GM12878 (cell line): Measurements from ENCODE around the gene RAP1A. TPM values are rescaled to one million over a fixed set of nuclear protein-coding genes. Genes with fewer than 3 reads are reported as not detected.
"Not testable (repeated sequence)": the region's sequence is repeated elsewhere in the genome, so short reads cannot be mapped to it uniquely, and the experiment has no call there.

ENCODE experiments used
- ATAC-seq: fragments of 200-7000 bp; cut with Tn5 transposase; 3 replicates; pipeline ENCODE4 v1.9.1; 2020; ENCODE audit warnings: mild to moderate bottlenecking, moderate library complexity
- BruUV-seq: library from RNA; stranded (reverse); fragments of 400-500 nt; replicated peaks from 2 replicates; lab custom pipeline; 2021; lab: Mats Ljungman, UMichigan
- CTCF ChIA-PET: fragments of 300-600 bp; sonication (Branson Sonifier 250); formaldehyde crosslinking; extraction: SDS; loops from one replicate; lab custom pipeline; 2021; ENCODE audit warnings: inconsistent platforms; lab: Yijun Ruan, JAX
- POLR2A ChIA-PET: fragments of 350-600 bp; formaldehyde crosslinking; extraction: SDS; loops from one replicate; lab custom pipeline; 2021; ENCODE audit warnings: inconsistent platforms; lab: Charles Lee
- RAD21 ChIA-PET: fragments of 300-600 bp; sonication (Branson Sonifier 250); formaldehyde crosslinking; loops from one replicate; lab custom pipeline; 2023; ENCODE audit warnings: antibody characterized with exemption; ENCODE audit not compliant: unreplicated experiment; lab: Charles Lee
- SMC1A ChIA-PET: fragments of 300-600 bp; sonication (Branson Sonifier 250); formaldehyde crosslinking; loops from one replicate; lab custom pipeline; 2023; ENCODE audit not compliant: unreplicated experiment, uncharacterized antibody; lab: Charles Lee
- DNase-seq: peaks from one replicate; pipeline ENCODE4 v3.0.0-alpha.2; 2011; ENCODE audit warnings: low read depth, low spot score
- FAIRE-seq: peaks from 3 replicates; lab custom pipeline; 2011; peaks lifted over from hg19 to GRCh38; lab: Jason Lieb, UNC
- H2AFZ ChIP-seq: 2 replicates; pipeline ENCODE4 v1.6.0; 2011; ENCODE audit warnings: low read depth, low read length, control low read depth; ENCODE audit not compliant: control insufficient read depth
- H3K27ac ChIP-seq: 2 replicates; pipeline ENCODE4 v1.5.1; 2011; ENCODE audit warnings: control low read depth; ENCODE audit not compliant: control insufficient read depth, insufficient read depth
- H3K27me3 ChIP-seq, 2 experiments: replicated peaks in 1 of 2; 2 replicates each; pipeline versions ENCODE4 v1.6.0 to v1.6.1; 2011; ENCODE audit warnings: low read length in 1 of 2; ENCODE audit not compliant: control insufficient read depth in 2 of 2, insufficient read depth in 2 of 2
- H3K36me3 ChIP-seq, 2 experiments: 2 replicates each; pipeline ENCODE4 v1.5.1; 2011; ENCODE audit warnings: low read length in 1 of 2; ENCODE audit not compliant: control insufficient read depth in 2 of 2, insufficient read depth in 2 of 2
- H3K4me1 ChIP-seq: 2 replicates; pipeline ENCODE4 v1.6.1; 2011; ENCODE audit warnings: mild to moderate bottlenecking, low read length, moderate library complexity, mixed read lengths; ENCODE audit not compliant: control insufficient read depth, insufficient read depth
- H3K4me2 ChIP-seq: 2 replicates; pipeline ENCODE4 v1.6.0; 2011; ENCODE audit warnings: control low read depth; ENCODE audit not compliant: control insufficient read depth, insufficient read depth
- H3K4me3 ChIP-seq: fragments of 200-600 bp; sonication (generic); 2 replicates; pipeline ENCODE4 v1.5.1; 2016
- H3K79me2 ChIP-seq: 2 replicates; pipeline ENCODE4 v1.6.0; 2011; ENCODE audit warnings: low read length; ENCODE audit not compliant: control insufficient read depth, insufficient read depth
- H3K9ac ChIP-seq: 2 replicates; pipeline ENCODE4 v1.8.0; 2011; ENCODE audit warnings: low read length, control low read depth, mixed read lengths; ENCODE audit not compliant: control insufficient read depth, insufficient read depth
- H3K9me3 ChIP-seq: replicated peaks from 3 replicates; pipeline ENCODE4 v1.5.1; 2011; ENCODE audit warnings: mild to moderate bottlenecking, low read length; ENCODE audit not compliant: control insufficient read depth, insufficient read depth
- H4K20me1 ChIP-seq: 2 replicates; pipeline ENCODE4 v1.6.0; 2011; ENCODE audit not compliant: control insufficient read depth, insufficient read depth
- ATF3 ChIP-seq: IDR thresholded peaks from 2 replicates; pipeline ENCODE4 v1.6.1; 2011; ENCODE audit warnings: low read depth, mild to moderate bottlenecking, low read length, moderate library complexity, borderline replicate concordance; ENCODE audit errors: extremely low read depth
- HDAC6 ChIP-seq: fragments of 200-600 bp; sonication (generic); IDR thresholded peaks from one replicate; pipeline ENCODE4 v1.8.0; 2017; ENCODE audit warnings: antibody characterized with exemption; ENCODE audit not compliant: unreplicated experiment
- RBBP5 ChIP-seq: fragments of 200-600 bp; sonication (generic); conservative IDR thresholded peaks from 2 replicates; pipeline ENCODE4 v1.6.1; 2016
- WGBS: methylation state at CpG from one replicate; pipeline ENCODE4 v1.1.6; 2016; ENCODE audit warnings: low lambda C conversion rate; ENCODE audit not compliant: insufficient replicate concordance, insufficient coverage; ENCODE audit errors: missing lambda C conversion rate; 5-methylcytosine and 5-hydroxymethylcytosine counted together
- in situ Hi-C: fragments of 300-500 bp; cut with MboI; formaldehyde crosslinking; loops from 9 replicates; pipeline ENCODE4 v1.14.3; 2018; ENCODE audit warnings: mixed read lengths
- intact Hi-C: fragments of 100-400 bp; cut with micrococcal nuclease; formaldehyde crosslinking; loops from one replicate; pipeline ENCODE4 v1.14.2; 2022; ENCODE audit not compliant: unreplicated experiment
- polyA plus RNA-seq, 11 experiments: library from polyadenylated mRNA; depleted of rRNA in 4 of 11; unstranded in 6 of 11; stranded (reverse) in 5 of 11; fragments of >200 nt; fragmentation: Nextera tagmentation in 4 of 11; fragmentation: Illumina TruSeq in 1 of 11; extraction: Ambion mirVana in 4 of 11; extraction: Trizol in 1 of 11; gene quantifications; 1 replicate in 1 of 11; 2 replicates in 10 of 11; pipeline versions ENCODE4 v1.2.1 to v1.2.3, GENCODE V29; 2011 to 2016; ENCODE audit warnings: inconsistent platforms in 2 of 11, missing spikeins in 2 of 11, low read depth in 1 of 11
- total RNA-seq, 4 experiments: library from RNA; depleted of rRNA in 3 of 4; stranded (reverse); fragments of >200 nt in 3 of 4; fragmentation: Illumina TruSeq in 1 of 4; extraction: Trizol in 1 of 4; gene quantifications; 2 replicates each; pipeline versions ENCODE4 v1.2.1 to v1.2.3, GENCODE V29; 2013 to 2021

The RAP1A gene
- total and polyA plus RNA-seq, 10 of the 15 experiments (the other 5 are each of a cell fraction or from before 2014, with no cell fraction given): 38.4 to 213 (median 86.0) TPM

GRCh38 chr1:111739925-111740765 lies 120.6 kb downstream of the RAP1A start:
- Histone ChIP-seq H3K27me3 (peaks cover 0 to 8% of the 10 kb centered on the region in 2 experiments; a peak in 2 of 4 replicates), H3K4me1 (peaks cover 11% of the 10 kb centered on the region), H3K27ac (no peak overlapping the region), H3K9ac (no peak overlapping the region), H3K4me2 (peak overlapping the region; percentile 100), H3K9me3 (no peaks in the 10 kb centered on the region), H3K36me3 (no peaks in the 10 kb centered on the region), H2AFZ (peak overlapping the region; percentile 85), H4K20me1 (no peaks in the 10 kb centered on the region), H3K4me3 (peak overlapping the region; percentile 86), H3K79me2 (no peaks in the 10 kb centered on the region)
- 8% methylated on average over 61 of the region's 63 CpGs for WGBS
- peak; percentile 77 for FAIRE-seq
- TF ChIP-seq ATF3 (no peak), RBBP5 (no peak), HDAC6 (peak; percentile 44)
- DNase-seq: no peak
- ChIA-PET POLR2A (interaction anchor here (1.1 kb wide), 1 partner anchor 13 kb away, joined by 3 read pairs; no protein-coding TSS in a partner anchor), CTCF (interaction anchor here (1.0 to 12.7 kb wide), 7 partner anchors 9 to 232 kb away, joined by 4 to 135 read pairs (median 5); no protein-coding TSS in a partner anchor), SMC1A (interaction anchor here (0.9 to 4.8 kb wide), 5 partner anchors 11 to 232 kb away, joined by 3 to 31 read pairs (median 7); partner anchors contain the start of gene DDX20), RAD21 (interaction anchor here (1.5 to 3.9 kb wide), 5 partner anchors 11 to 233 kb away, joined by 5 to 26 read pairs (median 12); partner anchors contain the start of gene DDX20)
- intact Hi-C loops: loop anchor here (1.0 kb wide), 1 partner anchor 15 kb away; the partner anchor contains the start of gene DDX20
- no TSS peak for BruUV-seq
- ATAC-seq: peak; percentile 1; the same call in 2 of the 3 replicates
- in situ Hi-C loops: no loop called here

- H3K4me2 ChIP-seq, H3K9ac ChIP-seq, H3K27me3 ChIP-seq, DNase-seq, H3K79me2 ChIP-seq, in situ Hi-C loops, H3K4me3 ChIP-seq, intact Hi-C loops, H3K9me3 ChIP-seq, H4K20me1 ChIP-seq, H3K36me3 ChIP-seq, BruUV-seq, FAIRE-seq, H3K27ac ChIP-seq, ATAC-seq, H2AFZ ChIP-seq: not testable (repeated sequence)
- ChIA-PET SMC1A (interaction anchor here (2.2 to 6.5 kb wide), 2 partner anchors 28 to 40 kb away, joined by 4 to 56 read pairs; no protein-coding TSS in a partner anchor), RAD21 (interaction anchor here (1.0 kb wide), 1 partner anchor 28 kb away, joined by 4 read pairs; no protein-coding TSS in a partner anchor), POLR2A (interaction anchor here (1.7 kb wide), 1 partner anchor 8 kb away, joined by 4 read pairs; no protein-coding TSS in a partner anchor), CTCF (interaction anchor here (1.2 to 12.7 kb wide), 2 partner anchors 27 to 261 kb away, joined by 5 to 135 read pairs; no protein-coding TSS in a partner anchor)
- 84% methylated on average over 14 of the region's 14 CpGs for WGBS
- peaks cover 11% of the 10 kb centered on the region for H3K4me1 ChIP-seq
Observed at GRCh38 chr1:111742292-111742691, 122.7 kb downstream of the RAP1A start.
